ENCODE data around the gene NPTN. TPM values are rescaled to one million over a fixed set of nuclear protein-coding genes. Genes with fewer than 3 reads are reported as not detected.
"Not testable (repeated sequence)": the region's sequence is repeated elsewhere in the genome, so short reads cannot be mapped to it uniquely, and the experiment has no call there.

NPTN gene
- total RNA-seq, 4 donors from 2014 or later = 132 to 171 (median 147) TPM

GRCh38 chr15:73560501-73561117, 72.6 kb downstream of the NPTN start:
- H3K9me3 ChIP-seq = no peaks in the 10 kb centered on the region
- peaks cover 80% of the 10 kb centered on the region for H3K36me3 ChIP-seq
- H3K27ac ChIP-seq = no peak overlapping the region
- DNase-seq (ENCODE audit: low spot score in 2 of 2) = no peak
- TF ChIP-seq EP300 (IDR thresholded peaks at IDR 0.05) = no peak
- TF ChIP-seq, protein P1, sequence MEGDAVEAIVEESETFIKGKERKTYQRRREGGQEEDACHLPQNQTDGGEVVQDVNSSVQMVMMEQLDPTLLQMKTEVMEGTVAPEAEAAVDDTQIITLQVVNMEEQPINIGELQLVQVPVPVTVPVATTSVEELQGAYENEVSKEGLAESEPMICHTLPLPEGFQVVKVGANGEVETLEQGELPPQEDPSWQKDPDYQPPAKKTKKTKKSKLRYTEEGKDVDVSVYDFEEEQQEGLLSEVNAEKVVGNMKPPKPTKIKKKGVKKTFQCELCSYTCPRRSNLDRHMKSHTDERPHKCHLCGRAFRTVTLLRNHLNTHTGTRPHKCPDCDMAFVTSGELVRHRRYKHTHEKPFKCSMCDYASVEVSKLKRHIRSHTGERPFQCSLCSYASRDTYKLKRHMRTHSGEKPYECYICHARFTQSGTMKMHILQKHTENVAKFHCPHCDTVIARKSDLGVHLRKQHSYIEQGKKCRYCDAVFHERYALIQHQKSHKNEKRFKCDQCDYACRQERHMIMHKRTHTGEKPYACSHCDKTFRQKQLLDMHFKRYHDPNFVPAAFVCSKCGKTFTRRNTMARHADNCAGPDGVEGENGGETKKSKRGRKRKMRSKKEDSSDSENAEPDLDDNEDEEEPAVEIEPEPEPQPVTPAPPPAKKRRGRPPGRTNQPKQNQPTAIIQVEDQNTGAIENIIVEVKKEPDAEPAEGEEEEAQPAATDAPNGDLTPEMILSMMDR (IDR thresholded peaks at IDR 0.05) = peak; percentile 6 to 43
- 46% methylated on average over 2 of the region's 2 CpGs for WGBS
- H3K4me1 ChIP-seq = peaks cover 2% of the 10 kb centered on the region
- H3K27me3 ChIP-seq = no peaks in the 10 kb centered on the region
- H3K4me3 ChIP-seq = no peak overlapping the region

GRCh38 chr15:73558529-73558928, 74.7 kb downstream of the NPTN start:
- WGBS = 73% methylated on average over 1 of the region's 1 CpG
- TF ChIP-seq POLR2AphosphoS5 (IDR thresholded peaks at IDR 0.05) (no peak), EP300 (IDR thresholded peaks at IDR 0.05) (no peak), POLR2A (IDR thresholded peaks at IDR 0.05) (no peak)
- TF ChIP-seq, protein P1 (IDR thresholded peaks at IDR 0.05) = no peak
- no peaks in the 10 kb centered on the region for H3K4me1 ChIP-seq
- H3K4me3 ChIP-seq = no peak overlapping the region
- no peaks in the 10 kb centered on the region for H3K27me3 ChIP-seq
- DNase-seq (ENCODE audit: low spot score in 2 of 2) = no peak
- no peaks in the 10 kb centered on the region for H3K9me3 ChIP-seq
- H3K27ac ChIP-seq = no peak overlapping the region
- peaks cover 76% of the 10 kb centered on the region for H3K36me3 ChIP-seq

GRCh38 chr15:73555080-73555479, 78.1 kb downstream of the NPTN start:
- no peaks in the 10 kb centered on the region for H3K9me3 ChIP-seq
- TF ChIP-seq POLR2AphosphoS5 (IDR thresholded peaks at IDR 0.05) = no peak
- TF ChIP-seq, protein P1 (IDR thresholded peaks at IDR 0.05) = no peak
- WGBS = 88% methylated on average over 4 of the region's 4 CpGs
- H3K36me3 ChIP-seq = peaks cover 48% of the 10 kb centered on the region
- H3K4me3 ChIP-seq = no peak overlapping the region
- H3K27ac ChIP-seq = no peak overlapping the region
- H3K27me3 ChIP-seq = no peaks in the 10 kb centered on the region
- DNase-seq (ENCODE audit: low spot score in 2 of 2) = no peak
- peaks cover 4% of the 10 kb centered on the region for H3K4me1 ChIP-seq

- Histone ChIP-seq H3K4me1 (peaks cover 4% of the 10 kb centered on the region), H3K27me3 (no peaks in the 10 kb centered on the region), H3K9me3 (no peaks in the 10 kb centered on the region), H3K36me3 (peaks cover 2% of the 10 kb centered on the region), H3K4me3 (no peak overlapping the region), H3K27ac (no peak overlapping the region)
- DNase-seq (ENCODE audit: low spot score in 2 of 2) = no peak
- TF ChIP-seq, protein P1 (IDR thresholded peaks at IDR 0.05) = no peak
- TF ChIP-seq POLR2A (IDR thresholded peaks at IDR 0.05) (no peak), EP300 (IDR thresholded peaks at IDR 0.05) (no peak), POLR2AphosphoS5 (IDR thresholded peaks at IDR 0.05) (no peak)
Measured at GRCh38 chr15:73550190-73550589, 83.0 kb downstream of the NPTN start.

DNA sequence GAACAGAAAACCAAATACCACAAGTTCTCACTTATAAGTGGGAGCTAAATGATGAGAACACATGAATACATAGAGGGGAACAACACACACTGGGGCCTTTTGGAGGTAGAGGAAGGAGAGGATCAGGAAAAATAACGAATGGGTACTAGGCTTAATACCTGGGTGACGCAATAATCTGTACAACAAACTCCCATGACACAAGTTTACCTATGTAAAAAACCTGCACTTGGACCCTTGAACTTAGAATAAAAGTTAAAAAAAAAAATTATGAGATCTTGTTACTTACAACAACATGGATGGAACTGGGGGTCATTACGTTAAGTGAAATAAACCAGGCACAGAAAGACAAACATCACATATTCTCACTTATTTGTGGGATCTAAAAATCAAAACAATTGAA, 84.3 kb downstream of the NPTN start:
- H3K27me3 ChIP-seq; H3K9me3 ChIP-seq; H3K4me3 ChIP-seq; H3K36me3 ChIP-seq; DNase-seq (ENCODE audit: low spot score in 2 of 2); H3K4me1 ChIP-seq; H3K27ac ChIP-seq: not testable (repeated sequence)
- 89% methylated on average over 3 of the region's 3 CpGs for WGBS

DNA sequence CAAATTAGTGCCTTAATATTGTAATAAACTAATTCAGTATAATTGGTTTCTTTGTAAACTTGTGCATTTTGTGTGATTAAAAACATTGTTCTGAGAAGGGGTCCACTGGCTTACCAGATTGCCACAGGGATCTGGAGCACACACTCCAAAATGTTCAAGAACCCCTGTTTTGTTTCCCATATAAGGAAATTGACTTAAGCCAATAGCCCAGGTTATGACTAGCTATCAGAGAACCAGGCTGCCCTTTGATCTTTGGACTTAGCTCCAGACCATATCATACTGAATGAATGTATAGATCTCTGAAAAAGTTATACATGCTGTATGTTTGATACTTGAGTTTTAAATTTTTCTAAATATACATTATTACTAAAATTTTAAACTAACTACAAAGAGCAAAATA, 91.7 kb downstream of the NPTN start:
- no peaks in the 10 kb centered on the region for H3K27me3 ChIP-seq
- TF ChIP-seq EP300 (IDR thresholded peaks at IDR 0.05) (no peak), POLR2AphosphoS5 (IDR thresholded peaks at IDR 0.05) (no peak), POLR2A (IDR thresholded peaks at IDR 0.05) (no peak)
- TF ChIP-seq, protein P1 (IDR thresholded peaks at IDR 0.05) = no peak
- DNase-seq (ENCODE audit: low spot score in 2 of 2) = no peak
- H3K4me1 ChIP-seq = no peaks in the 10 kb centered on the region
- no peaks in the 10 kb centered on the region for H3K9me3 ChIP-seq
- H3K36me3 ChIP-seq = no peaks in the 10 kb centered on the region
- H3K27ac ChIP-seq = no peak overlapping the region
- H3K4me3 ChIP-seq = no peak overlapping the region
